Activated gamma-delta T cell (primary cell): ENCODE data around the gene C1orf159.
"Not testable (repeated sequence)": the region's sequence is repeated elsewhere in the genome, so short reads cannot be mapped to it uniquely, and the experiment has no call there.

Source experiments
- DNase-seq: peaks from one replicate; lab custom pipeline; 2025; lab: John Stamatoyannopoulos, UW

The C1orf159 gene

DNA sequence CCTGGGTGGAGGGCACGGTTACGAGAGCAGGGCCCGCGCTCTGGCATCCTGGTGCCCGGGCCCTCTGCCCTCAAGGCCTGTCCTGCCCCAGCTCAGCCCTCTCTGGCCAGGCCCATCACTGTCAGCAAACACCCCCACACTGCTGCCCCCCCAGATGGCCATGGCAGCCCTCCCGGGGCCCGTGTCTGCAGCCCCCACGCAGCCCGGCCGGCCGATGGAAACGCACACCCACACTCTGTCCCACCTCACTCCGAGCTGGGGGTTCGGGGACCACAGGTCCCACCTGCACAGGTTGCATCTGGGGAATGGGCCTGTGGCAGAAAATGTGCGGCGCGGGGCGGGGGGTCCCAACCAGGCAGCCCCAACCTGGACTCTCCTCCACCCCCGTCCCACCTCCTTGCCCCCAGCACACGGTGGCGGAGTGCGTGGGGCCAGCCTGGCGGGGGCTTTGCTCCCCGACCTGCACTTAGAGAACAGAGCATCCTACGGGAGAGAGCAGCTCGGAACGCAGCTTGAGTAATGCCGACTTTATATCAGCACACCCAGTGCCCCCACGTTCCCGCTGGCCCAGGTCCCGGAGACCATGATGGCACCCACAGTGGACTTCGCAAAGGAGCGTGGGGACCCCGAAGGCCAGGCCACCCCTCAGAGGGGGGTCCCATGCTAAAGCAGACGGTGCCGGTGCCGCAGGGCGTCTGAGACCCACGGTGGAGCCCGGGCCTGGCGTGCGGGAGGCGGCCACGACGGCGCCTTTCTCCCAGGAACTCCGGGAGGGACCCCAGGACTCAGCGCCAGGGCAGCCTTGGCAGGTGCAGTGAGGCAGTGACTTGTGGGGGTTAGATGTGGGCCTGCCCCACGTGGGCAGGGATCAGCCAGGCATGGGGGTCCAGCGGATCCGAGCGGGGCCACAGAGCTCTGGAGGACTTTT, 34.3 kb downstream of the C1orf159 start:
- DNase-seq, result no peak

DNA sequence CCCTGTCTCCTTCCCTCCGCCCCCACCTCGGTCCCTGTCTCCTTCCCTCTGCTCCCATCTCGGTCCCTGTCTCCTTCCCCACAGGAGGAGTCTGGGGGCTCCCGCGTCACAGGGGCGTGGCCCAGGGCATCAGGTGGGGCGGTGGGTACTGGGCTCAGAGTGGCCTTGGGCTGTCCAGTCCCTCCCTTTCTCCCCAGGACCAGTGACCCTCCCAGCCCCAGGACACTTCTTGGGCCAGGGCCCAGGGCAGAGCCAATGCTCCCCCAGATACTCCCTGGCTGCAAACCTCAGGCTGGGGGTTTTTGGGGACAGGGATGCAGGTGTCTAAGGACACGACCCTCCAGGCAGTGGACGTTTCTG, 35.0 kb downstream of the C1orf159 start:
- no peak for DNase-seq

DNA sequence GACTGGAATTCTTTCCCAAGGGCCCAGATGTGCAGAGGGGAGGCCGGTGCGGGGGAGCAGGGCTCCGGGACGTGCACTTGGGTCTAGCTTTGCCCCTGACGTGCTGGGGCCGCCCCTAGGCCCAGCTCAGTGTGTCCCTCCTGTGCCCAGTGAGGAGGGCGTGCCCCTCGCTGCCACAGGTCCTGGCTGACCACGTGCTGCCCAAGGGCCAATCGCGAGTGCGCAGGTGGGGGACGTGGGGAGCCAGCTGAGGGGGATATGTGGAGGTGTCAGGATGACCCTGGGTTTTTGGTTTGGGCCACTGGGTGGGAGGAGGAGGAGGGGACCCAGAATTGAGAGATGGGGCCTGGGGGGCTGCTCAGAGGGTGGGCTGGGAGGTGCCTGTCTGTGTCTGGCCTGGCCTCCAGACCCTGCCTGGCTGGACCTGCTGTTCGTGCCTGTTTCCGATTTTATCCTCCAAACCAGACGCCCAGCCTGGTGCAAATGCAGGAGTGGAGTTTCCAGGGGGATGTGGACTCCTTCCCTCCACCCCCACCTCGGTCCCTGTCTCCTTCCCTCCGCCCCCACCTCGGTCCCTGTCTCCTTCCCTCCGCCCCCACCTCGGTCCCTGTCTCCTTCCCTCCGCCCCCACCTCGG, 35.6 kb downstream of the C1orf159 start:
- DNase-seq, result no peak

DNA sequence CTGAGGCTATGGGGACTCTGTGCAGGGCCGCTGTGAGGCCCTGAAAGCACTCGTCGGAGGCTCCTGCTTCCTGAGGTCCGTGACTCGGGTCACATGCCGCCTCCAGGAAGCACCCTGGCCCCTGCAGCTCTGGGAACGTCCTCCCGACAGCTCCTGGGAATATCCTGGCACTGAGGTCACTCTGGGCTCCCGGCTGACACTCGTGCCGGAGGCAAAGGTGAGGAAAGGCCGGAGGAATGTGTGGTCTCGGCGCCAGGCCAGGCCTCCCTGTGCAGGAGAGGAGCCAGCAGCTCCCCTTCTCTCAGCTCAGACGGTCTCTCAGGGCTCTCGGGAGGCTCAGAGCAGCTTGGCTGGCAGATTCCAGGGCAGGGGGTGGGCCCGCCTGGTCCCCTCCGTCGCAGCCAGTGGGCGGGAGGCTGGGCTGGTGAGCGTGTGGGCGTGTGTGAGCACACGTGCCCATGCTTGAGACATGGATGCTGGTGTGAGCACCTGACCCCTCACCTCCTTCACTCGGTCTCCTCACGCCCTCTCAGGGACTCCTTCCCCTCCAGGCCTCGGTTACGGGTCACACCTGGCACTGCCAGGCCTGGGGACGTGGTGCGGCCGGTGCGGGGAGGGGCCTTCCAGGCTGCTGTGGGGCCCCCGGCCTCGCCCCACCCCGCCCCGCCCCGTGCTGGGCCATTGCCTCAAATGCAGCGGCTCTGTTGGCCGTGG, 36.3 kb downstream of the C1orf159 start:
- DNase-seq, result no peak

DNA sequence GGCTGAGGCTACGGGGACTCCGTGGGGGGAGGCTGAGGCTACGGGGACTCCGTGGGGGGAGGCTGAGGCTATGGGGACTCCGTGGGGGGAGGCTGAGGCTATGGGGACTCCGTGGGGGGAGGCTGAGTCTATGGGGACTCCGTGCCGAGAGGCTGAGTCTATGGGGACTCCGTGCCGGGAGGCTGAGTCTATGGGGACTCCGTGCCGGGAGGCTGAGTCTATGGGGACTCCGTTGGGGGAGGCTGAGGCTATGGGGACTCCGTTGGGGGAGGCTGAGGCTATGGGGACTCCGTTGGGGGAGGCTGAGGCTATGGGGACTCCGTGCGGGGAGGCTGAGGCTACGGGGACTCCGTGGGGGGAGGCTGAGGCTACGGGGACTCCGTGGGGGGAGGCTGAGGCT, 38.5 kb downstream of the C1orf159 start:
- not testable (repeated sequence) for DNase-seq

DNA sequence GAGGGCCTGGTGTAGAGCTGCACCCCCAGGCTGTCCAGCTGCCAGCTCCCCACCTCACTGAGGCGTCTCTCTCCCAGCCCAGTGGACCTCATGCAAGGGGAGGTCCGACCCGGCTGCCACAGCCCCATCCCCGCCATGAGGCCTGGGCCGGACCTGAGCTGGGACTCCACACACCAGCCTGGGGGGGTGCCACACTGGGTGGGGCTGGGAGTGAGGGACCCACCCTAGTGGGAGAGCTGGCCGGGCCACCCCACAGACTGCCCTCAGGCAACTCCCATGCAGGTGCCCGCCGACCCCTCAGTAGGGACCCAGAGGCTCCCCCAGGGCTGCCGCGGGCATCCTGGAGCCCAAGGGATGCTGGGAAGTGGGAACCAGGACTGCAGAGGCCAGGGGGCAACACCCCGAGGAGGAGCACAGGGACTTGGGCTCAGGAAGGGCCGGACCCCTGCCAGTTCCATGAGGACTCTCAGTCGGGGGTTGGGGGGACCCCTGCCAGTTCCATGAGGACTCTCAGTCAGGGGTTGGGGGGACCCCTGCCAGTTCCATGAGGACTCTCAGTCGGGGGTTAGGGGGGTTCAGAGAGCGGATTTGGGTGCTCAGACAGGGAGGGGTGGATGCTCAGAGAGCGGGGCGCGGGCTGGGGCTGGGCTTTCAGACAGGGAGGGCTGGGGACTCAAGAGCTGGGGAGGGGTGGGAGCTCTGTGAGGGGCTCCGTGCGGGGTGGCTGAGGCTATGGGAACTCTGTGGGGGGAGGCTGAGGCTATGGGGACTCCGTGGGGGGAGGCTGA, 40.5 kb downstream of the C1orf159 start:
- DNase-seq, result no peak

DNA sequence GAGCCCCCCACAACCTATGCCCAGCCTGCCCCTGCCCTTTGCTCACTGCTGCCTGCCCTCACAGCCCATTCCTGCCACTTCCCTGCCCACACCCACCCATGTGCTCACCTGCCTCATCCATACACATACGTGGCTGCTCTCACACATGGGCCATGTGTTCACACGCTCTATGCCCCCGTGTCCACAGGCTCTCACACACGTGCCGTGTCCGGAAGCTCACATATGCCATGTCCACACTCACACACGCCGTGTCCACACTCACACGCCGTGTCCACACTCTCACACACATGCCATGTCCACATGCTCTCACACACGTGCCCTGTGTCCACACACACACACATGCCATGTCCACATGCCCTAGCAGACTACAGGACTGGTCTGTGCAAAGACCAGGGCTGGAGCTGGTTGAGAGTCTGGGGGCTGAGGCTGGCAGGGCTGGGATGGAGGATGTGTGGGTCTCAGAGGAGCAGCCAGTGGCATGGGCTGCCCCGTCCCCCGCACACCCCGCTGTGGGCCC, 41.2 kb downstream of the C1orf159 start:
- no peak for DNase-seq

DNA sequence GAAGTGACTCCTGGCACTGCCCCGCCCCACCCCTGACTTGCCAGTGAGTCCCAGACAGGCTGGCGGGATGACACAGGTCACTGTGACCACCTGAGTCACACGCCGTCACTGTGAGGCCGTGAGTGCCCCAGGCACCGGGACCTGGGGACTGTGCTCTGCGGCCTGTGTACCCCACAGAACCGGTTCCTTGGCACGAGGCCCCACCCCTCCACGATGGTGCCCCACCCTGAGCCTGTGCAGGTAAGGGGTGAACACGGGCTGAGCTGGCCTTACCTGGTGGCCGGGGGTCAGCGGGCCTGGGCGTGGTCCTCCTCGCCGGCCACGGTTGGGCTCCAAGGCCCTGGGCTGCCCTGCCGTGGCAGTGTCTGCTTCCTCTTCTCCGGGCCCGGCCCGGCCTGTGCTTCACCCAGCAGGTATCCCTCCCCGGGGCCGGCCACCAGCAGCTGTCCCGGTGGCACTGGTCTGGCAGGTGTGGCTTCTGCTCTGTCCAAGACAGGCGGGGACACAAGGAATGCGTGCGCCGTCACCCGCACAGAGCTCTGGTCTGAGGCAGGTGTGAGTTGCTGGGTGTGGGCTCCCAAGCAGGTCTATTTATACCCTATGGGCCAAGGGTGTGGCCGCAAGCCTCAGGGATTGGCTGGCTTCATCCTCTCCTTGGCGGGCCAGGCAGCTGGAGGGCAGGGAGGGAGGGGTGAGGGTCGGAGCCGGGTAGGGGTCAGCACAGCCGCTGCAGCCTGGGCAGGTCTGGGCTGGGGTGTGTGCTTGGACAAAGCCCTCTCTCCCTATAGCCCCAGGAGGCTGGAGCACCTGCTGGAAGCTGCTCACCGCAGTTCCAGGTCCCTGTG, 41.9 kb downstream of the C1orf159 start, which contains the start of gene RNF223:
Gene RNF223, minus strand, starts transcription at position 564 of the 845 bp plus-strand sequence. CDS start 1,740 bp downstream, outside the sequence.
- no peak for DNase-seq

DNA sequence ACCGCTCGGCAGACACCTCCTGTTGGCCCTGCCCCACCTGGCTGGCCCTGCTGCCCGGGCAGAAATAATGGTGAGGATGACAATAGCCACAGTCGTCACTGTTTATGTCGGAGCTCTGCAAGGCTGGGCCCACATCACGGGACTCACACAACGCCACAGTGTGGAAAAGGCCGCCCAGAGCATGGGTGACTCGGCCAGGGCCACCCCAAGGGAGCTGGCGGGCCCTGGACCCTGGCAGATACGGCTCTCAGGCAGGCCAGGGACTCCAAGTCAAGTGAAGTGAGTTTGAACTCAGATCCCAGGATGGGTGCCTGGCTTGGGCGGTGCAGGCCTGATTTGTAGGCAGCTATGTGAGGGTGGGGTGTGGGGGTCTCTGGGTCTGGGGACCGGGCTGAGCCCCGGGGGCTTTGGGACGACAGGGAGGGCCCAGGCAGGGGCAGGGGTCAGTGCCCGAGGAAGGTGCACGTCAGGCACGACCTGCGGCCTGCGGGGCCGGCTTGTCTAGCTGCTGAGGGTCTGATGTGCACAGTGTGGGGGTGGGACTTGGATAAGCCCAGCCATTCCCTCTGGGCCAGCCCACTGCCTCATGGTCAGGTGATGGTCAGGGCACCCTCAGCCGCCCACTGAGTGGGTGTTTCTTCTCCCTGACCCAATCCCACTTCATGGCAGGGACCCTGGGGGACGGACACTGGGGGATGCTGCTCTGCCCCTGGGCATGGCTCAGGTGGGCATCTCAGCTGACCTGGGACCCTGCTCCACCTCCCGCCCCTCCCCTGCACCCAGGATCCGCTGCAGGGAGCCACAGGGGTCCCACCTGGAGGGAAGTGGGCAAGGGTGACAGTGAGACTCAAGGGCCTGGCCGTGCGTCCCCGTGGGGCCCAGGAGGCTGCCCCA, 42.8 kb downstream of the C1orf159 start:
- no peak for DNase-seq

DNA sequence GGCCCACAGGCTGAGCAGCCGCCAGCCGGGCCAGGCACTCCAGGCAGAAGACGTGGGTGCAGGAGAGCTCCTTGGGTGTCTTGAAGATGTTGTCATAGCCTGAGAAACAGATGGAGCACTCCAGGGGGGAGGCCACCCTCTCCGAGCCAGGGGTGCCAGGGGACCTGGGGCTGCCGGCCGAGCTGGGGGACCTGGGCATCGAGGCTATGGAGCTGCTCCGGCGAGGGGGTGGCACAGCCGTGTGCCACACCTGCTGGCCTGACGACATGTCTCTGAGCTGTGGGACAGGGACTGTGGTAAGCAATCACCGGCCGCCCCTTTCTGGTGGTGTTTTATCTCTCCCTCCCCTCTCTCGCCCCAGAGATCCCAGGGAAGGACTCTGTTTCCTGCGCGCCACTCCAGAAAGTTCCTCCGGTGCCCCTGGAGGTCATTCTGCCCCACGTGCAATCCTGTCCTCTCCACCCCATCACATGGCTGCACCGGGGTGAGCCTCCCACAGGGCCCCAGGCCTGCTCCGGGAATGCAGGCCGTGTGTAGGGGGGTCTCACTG, 43.5 kb downstream of the C1orf159 start:
- DNase-seq, result no peak

DNA sequence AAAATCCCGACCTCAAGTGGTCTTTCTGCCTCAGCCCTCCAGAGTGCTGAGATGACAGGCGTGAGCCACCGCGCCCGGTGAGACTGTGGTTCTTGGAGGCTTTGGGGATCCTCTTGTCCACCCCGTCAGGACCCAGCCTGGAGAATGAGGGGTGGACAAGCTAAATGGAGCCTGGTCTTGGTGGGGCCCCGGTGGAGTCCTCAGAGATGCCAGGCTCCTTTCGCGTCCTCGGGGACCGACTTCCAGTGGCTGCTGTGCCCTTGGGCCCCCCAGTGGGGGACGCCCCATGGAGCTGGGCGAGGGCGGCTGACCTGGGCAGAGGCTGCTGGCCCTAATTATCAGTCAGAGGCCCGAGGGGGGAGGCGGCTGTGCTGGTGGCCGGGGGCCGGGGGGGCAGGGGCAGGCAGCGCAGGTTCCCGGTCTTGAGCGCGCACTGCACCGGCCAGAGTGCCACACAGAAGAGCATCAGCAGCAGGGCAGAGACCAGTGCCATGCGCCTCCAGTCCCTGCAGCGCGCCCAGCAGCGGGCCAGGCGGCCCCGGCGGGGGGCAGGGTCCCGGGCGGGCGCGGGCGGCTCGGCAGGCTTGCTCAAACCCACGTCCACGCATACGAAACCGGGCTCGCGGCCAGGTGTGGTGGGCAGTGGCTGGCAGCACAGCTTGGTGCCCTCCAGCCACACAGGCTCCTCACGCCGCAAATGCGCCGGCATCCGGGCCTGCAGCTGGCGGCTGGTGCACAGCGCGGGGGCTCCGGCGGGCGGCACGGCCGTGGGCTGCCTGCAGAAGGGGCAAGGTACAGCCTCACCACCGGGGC, 44.2 kb downstream of the C1orf159 start:
- no peak for DNase-seq

DNA sequence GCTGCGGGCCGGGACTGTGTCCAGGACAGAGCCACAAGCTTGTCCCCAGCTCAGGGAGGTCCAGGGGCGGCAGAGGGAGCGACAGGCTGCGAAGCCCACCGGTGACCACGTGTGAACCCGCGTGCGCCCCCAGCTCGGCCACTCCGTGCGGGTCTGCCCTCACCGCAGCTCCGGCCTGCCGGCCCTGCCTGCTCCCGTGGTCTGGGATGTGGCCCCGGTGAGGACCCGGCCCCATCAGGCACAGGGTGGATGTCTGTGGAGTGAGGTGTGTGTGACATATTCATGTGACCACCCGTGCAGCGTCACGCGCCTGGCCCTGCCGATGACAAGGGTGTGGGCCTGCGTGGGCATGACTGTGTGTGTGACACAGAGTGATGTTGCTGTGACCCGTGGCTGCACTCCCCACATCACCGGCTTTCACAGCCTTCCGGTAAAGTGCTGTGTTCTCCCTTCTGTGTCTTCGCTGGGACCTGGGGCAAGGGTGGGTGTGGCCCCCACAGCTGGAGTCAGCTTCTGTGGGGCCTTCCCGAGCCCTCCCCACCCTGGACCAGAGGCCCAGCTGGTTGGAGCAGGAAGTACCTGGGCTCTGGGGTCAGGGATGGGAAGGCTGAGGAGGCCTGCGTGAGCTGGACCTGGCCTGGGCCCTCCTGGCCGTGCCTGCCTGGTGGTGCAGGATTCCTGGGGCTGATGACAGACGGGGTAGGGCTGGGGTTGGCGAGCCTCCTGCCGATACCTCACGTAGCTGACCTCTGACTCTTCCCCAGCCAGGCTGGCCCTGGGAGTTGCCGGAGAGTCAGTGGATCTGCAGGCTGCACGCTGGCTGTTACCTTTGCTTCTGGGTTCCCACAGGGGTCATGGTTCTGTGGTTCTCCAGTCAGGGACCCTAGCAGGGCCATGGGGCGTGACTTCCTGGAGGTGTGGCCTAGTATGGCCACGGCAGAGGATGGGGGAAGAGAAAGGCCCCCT, 45.9 kb downstream of the C1orf159 start:
- DNase-seq, result no peak

DNA sequence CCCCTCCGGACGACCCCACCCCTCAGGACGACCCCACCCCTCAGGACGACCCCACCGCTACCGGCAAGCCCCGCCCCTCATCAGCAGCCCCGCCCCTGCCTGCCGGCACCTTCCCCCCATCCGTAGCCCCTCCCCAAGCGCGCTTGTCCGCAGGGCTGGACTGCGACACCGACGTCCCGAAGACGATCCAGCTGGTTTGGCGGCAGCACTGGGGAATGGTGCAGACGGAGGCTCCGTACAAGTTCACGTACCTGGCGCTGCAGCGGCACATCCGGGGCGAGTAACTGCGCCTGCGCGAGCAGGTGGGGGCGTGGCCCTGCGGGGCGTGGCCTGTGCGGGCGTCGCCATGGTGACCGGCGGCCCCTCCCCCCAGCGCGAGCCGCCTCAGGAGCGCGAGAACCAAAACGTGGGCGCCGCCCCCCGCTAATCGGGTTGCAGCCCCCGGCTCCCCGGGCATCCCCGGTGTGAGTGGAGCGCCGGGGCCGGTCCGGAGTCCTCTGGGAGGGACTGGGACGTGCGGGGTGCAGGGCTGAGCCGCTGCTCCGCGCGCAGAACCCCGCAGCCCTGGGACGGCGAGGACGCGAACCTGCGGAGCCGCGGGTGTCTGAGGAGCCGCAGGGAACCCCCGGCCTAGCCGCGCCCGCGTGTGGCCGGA, 46.7 kb downstream of the C1orf159 start:
- DNase-seq, result peak; percentile 87

DNA sequence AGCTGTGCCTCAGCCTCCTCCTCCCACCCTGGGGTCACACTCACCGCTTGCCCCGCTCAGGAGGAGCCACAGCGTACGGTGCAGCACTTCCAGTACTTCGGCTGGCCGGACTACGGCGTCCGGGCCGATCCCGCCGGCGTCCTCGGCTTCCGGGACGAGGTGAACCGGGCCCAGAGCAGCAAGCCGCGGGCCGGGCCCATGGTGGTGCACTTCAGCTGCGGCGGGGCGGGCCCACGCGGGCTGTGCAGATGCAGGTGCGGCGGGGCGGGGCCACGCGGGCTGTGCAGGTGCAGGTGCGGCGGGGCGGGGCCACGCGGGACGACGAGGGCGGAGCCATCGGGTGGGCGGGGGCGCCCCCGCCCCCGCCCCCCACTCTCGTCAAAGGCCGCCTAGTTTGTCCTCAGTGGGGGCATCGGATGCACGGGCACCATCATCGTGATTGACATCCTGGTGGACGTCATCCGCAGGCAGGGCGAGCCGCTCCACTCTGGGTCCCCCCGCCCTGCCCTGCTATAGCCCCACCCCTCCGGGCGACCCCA, 47.3 kb downstream of the C1orf159 start:
- peak; percentile 51 for DNase-seq

DNA sequence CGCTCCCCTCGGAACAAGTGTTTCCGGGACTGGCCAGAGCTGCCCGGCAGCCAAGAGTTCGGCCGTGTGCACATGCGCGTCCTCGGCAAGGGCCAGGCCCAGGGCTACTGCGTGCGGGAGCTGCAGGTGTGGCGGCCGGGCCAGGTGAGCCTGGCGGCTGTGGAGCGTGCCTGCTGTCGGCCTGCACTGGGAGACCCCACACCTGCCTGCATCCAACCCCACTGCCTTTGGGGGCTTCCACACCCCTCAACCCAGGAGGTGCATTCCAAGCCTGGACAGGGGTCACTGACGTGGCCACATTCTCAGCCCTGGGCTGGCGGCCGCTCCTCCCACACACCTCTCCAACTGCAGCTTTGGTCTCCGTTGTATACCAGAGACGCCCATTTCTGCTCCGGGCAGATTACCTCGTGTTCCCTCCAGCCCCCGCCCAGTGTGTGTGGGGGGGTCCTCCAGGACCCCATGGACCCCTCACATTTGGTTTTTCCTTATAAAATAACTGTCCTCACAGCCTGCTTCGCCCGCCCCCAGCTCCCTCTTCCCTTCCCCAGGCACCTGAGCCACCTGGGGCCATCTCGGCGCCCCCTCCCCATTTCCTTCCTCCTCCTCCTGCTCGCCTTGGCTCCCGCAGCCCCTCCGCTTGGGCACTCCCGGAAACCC, 47.9 kb downstream of the C1orf159 start:
- no peak for DNase-seq
